Measurements from ENCODE around the gene SLIT3.

GRCh38 chr5:168939156-168939800 lies 361.7 kb downstream of the SLIT3 start:
- TF ChIP-seq, protein P1, sequence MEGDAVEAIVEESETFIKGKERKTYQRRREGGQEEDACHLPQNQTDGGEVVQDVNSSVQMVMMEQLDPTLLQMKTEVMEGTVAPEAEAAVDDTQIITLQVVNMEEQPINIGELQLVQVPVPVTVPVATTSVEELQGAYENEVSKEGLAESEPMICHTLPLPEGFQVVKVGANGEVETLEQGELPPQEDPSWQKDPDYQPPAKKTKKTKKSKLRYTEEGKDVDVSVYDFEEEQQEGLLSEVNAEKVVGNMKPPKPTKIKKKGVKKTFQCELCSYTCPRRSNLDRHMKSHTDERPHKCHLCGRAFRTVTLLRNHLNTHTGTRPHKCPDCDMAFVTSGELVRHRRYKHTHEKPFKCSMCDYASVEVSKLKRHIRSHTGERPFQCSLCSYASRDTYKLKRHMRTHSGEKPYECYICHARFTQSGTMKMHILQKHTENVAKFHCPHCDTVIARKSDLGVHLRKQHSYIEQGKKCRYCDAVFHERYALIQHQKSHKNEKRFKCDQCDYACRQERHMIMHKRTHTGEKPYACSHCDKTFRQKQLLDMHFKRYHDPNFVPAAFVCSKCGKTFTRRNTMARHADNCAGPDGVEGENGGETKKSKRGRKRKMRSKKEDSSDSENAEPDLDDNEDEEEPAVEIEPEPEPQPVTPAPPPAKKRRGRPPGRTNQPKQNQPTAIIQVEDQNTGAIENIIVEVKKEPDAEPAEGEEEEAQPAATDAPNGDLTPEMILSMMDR (conservative IDR thresholded peaks at IDR 0.05) = no peak
- TF ChIP-seq EZH2 (IDR thresholded peaks at IDR 0.05; ENCODE audit: low read depth) = no peak

Data from PC-9 (cell line).